HEK293 (cell line): ENCODE results near the gene UBE3A.

Experiments
- CTCF ChIA-PET: fragments of 350-600 bp; formaldehyde crosslinking; extraction: SDS; loops from one replicate; lab custom pipeline; 2021; ENCODE audit warnings: antibody characterized with exemption; lab: Yijun Ruan, JAX
- POLR2A ChIA-PET: fragments of 300-600 bp; formaldehyde crosslinking; extraction: SDS; loops from one replicate; lab custom pipeline; 2020; ENCODE audit warnings: antibody characterized with exemption, inconsistent platforms; lab: Yijun Ruan, JAX
- H3K27ac ChIP-seq: fragments of 200-500 bp; sonication (Bioruptor generic); 2 replicates; pipeline ENCODE4 v1.5.1; 2014; ENCODE audit warnings: low read depth, low read length, control low read depth, inconsistent platforms; ENCODE audit errors: extremely low read depth
- H3K36me3 ChIP-seq, 2 experiments: fragments of 200-500 bp in 1 of 2; sonication (Bioruptor generic) in 1 of 2; 1 replicate in 1 of 2; 2 replicates in 1 of 2; pipeline ENCODE4 v1.5.1; 2014 to 2017; ENCODE audit warnings: inconsistent platforms in 2 of 2, low read length in 2 of 2; ENCODE audit not compliant: control insufficient read depth in 2 of 2, insufficient read depth in 1 of 2
- H3K4me1 ChIP-seq: fragments of 200-500 bp; sonication (Bioruptor generic); 2 replicates; pipeline ENCODE4 v1.5.1; 2014; ENCODE audit warnings: mild to moderate bottlenecking, low read length, inconsistent platforms; ENCODE audit not compliant: control insufficient read depth, insufficient read depth
- H3K4me3 ChIP-seq: 2 replicates; pipeline ENCODE4 v1.5.1; 2011; ENCODE audit warnings: low read depth, mild to moderate bottlenecking, control low read depth, low read length, moderate library complexity
- H3K9me3 ChIP-seq: fragments of 200-500 bp; sonication (Bioruptor generic); 2 replicates; pipeline ENCODE4 v1.5.1; 2014; ENCODE audit warnings: low read depth, low read length, inconsistent platforms; ENCODE audit not compliant: control insufficient read depth, insufficient read depth
- HOXD13 ChIP-seq: sonication (generic); formaldehyde crosslinking; IDR thresholded peaks from 2 replicates; pipeline ENCODE4 v1.8.0; 2022; ENCODE audit warnings: missing genetic modification reagents, borderline replicate concordance
- OSR2 ChIP-seq: fragments of 450-650 bp; formaldehyde crosslinking; IDR thresholded peaks from 2 replicates; pipeline ENCODE4 v1.5.1; 2016; ENCODE audit warnings: missing biosample characterization, missing genetic modification characterization
- SALL2 ChIP-seq: fragments of 450-650 bp; formaldehyde crosslinking; IDR thresholded peaks from 2 replicates; pipeline ENCODE4 v1.5.0; 2017; ENCODE audit warnings: missing biosample characterization, mild to moderate bottlenecking, missing genetic modification characterization, borderline replicate concordance
- SCRT2 ChIP-seq: fragments of 450-650 bp; formaldehyde crosslinking; IDR thresholded peaks from 2 replicates; pipeline ENCODE4 v1.5.1; 2016; ENCODE audit warnings: missing biosample characterization, missing genetic modification characterization
- TRIM28 ChIP-seq: IDR thresholded peaks from 2 replicates; pipeline ENCODE4 v1.6.1; 2011; ENCODE audit warnings: low read length, control low read depth, borderline replicate concordance
- YY2 ChIP-seq: fragments of 450-650 bp; formaldehyde crosslinking; IDR thresholded peaks from 2 replicates; pipeline ENCODE4 v1.5.1; 2016; ENCODE audit warnings: missing biosample characterization, missing genetic modification characterization
- ZBTB20 ChIP-seq: fragments of 450-650 bp; formaldehyde crosslinking; IDR thresholded peaks from 2 replicates; pipeline ENCODE4 v1.5.1; 2016; ENCODE audit warnings: missing biosample characterization, missing genetic modification characterization
- ZNF174 ChIP-seq: fragments of 450-650 bp; formaldehyde crosslinking; IDR thresholded peaks from 2 replicates; pipeline ENCODE4 v1.5.0; 2017; ENCODE audit warnings: missing biosample characterization, mild to moderate bottlenecking, missing genetic modification characterization
- ZNF184 ChIP-seq: fragments of 450-650 bp; IDR thresholded peaks from 2 replicates; pipeline ENCODE4 v1.5.1; 2018; ENCODE audit warnings: missing biosample characterization, mild to moderate bottlenecking, missing genetic modification characterization
- ZNF26 ChIP-seq: fragments of 450-650 bp; formaldehyde crosslinking; IDR thresholded peaks from 2 replicates; pipeline ENCODE4 v1.5.1; 2016; ENCODE audit warnings: missing biosample characterization, missing genetic modification characterization
- ZNF280D ChIP-seq: fragments of 450-650 bp; formaldehyde crosslinking; IDR thresholded peaks from 2 replicates; pipeline ENCODE4 v1.5.1; 2016; ENCODE audit warnings: missing biosample characterization, missing genetic modification characterization
- ZNF558 ChIP-seq: fragments of 450-650 bp; formaldehyde crosslinking; IDR thresholded peaks from 2 replicates; pipeline ENCODE4 v1.5.1; 2016; ENCODE audit warnings: missing biosample characterization, missing genetic modification characterization
- ZNF624 ChIP-seq: fragments of 450-650 bp; formaldehyde crosslinking; IDR thresholded peaks from 2 replicates; pipeline ENCODE4 v1.5.1; 2017; ENCODE audit warnings: missing biosample characterization, missing genetic modification characterization
- ZNF626 ChIP-seq: fragments of 450-650 bp; sonication (Bioruptor Pico); formaldehyde crosslinking; IDR thresholded peaks from 2 replicates; pipeline ENCODE4 v1.5.1; 2018; ENCODE audit warnings: missing biosample characterization, missing genetic modification characterization, inconsistent platforms
- ZNF658 ChIP-seq: fragments of 450-650 bp; formaldehyde crosslinking; IDR thresholded peaks from 2 replicates; pipeline ENCODE4; 2016; ENCODE audit warnings: missing biosample characterization, missing genetic modification characterization
- ZNF677 ChIP-seq: fragments of 450-650 bp; IDR thresholded peaks from 2 replicates; pipeline ENCODE4 v1.5.0; 2018; ENCODE audit warnings: missing biosample characterization, mild to moderate bottlenecking, missing genetic modification characterization, moderate library complexity
- ZNF701 ChIP-seq: fragments of 450-650 bp; formaldehyde crosslinking; IDR thresholded peaks from 2 replicates; pipeline ENCODE4 v1.5.1; 2016; ENCODE audit warnings: missing biosample characterization, missing genetic modification characterization
- ZNF747 ChIP-seq: fragments of 450-650 bp; formaldehyde crosslinking; IDR thresholded peaks from 2 replicates; pipeline ENCODE4 v1.5.1; 2016; ENCODE audit warnings: missing biosample characterization, missing genetic modification characterization
- ZNF768 ChIP-seq: fragments of 450-650 bp; formaldehyde crosslinking; IDR thresholded peaks from 2 replicates; pipeline ENCODE4 v1.5.1; 2018; ENCODE audit warnings: missing biosample characterization, mild to moderate bottlenecking, missing genetic modification characterization
- ZNF791 ChIP-seq: fragments of 450-650 bp; formaldehyde crosslinking; IDR thresholded peaks from 2 replicates; pipeline ENCODE4 v1.5.1; 2016; ENCODE audit warnings: missing biosample characterization, missing genetic modification characterization
- TF ChIP-seq, protein P1 (sequence below): fragments of 450-650 bp; formaldehyde crosslinking; IDR thresholded peaks from 2 replicates; pipeline ENCODE4 v1.5.1; 2016; ENCODE audit warnings: missing biosample characterization, missing genetic modification characterization
- TF ChIP-seq, protein P2 (sequence below): fragments of 450-650 bp; formaldehyde crosslinking; IDR thresholded peaks from 2 replicates; pipeline ENCODE4 v1.5.1; 2016; ENCODE audit warnings: missing biosample characterization, missing genetic modification characterization
- TF ChIP-seq, protein P3 (sequence below): fragments of 450-650 bp; formaldehyde crosslinking; IDR thresholded peaks from 2 replicates; pipeline ENCODE4 v1.5.1; 2016; ENCODE audit warnings: missing biosample characterization, missing genetic modification characterization

Gene UBE3A

DNA sequence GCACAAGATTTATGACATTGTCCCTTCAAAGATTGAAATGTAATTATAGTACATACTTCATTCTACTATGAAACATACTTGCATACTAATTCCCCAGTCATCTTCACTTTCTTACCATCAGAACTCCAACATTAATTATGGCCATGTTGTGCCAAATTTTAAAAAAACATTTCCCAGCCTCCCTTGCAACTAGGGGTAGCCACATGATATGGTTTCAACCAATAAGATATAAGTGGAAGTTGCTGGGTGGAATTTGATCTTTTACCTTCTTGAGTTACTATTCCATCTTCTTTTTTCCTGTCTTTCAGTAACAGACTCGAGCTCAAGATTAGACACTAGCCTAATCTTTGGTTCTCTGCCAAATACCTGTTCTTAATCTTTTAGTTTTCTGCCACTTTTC lies 25.6 kb upstream of the UBE3A start:
- no peaks in the 10 kb centered on the region for H3K4me1 ChIP-seq
- H3K9me3 ChIP-seq: no peaks in the 10 kb centered on the region
- TF ChIP-seq, protein P1, sequence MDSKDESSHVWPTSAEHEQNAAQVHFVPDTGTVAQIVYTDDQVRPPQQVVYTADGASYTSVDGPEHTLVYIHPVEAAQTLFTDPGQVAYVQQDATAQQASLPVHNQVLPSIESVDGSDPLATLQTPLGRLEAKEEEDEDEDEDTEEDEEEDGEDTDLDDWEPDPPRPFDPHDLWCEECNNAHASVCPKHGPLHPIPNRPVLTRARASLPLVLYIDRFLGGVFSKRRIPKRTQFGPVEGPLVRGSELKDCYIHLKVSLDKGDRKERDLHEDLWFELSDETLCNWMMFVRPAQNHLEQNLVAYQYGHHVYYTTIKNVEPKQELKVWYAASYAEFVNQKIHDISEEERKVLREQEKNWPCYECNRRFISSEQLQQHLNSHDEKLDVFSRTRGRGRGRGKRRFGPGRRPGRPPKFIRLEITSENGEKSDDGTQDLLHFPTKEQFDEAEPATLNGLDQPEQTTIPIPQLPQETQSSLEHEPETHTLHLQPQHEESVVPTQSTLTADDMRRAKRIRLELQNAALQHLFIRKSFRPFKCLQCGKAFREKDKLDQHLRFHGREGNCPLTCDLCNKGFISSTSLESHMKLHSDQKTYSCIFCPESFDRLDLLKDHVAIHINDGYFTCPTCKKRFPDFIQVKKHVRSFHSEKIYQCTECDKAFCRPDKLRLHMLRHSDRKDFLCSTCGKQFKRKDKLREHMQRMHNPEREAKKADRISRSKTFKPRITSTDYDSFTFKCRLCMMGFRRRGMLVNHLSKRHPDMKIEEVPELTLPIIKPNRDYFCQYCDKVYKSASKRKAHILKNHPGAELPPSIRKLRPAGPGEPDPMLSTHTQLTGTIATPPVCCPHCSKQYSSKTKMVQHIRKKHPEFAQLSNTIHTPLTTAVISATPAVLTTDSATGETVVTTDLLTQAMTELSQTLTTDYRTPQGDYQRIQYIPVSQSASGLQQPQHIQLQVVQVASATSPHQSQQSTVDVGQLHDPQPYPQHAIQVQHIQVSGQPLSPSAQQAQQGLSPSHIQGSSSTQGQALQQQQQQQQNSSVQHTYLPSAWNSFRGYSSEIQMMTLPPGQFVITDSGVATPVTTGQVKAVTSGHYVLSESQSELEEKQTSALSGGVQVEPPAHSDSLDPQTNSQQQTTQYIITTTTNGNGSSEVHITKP (tag by site-specific recombination): no peak
- TF ChIP-seq ZNF624 (tag by site-specific recombination) (no peak), ZNF791 (no peak), SALL2 (tag by site-specific recombination) (no peak), ZNF280D (tag by site-specific recombination) (no peak), ZNF677 (no peak), YY2 (no peak), OSR2 (tag by site-specific recombination) (no peak), HOXD13 (CRISPR knock-in tag) (no peak)
- TF ChIP-seq, protein P2, sequence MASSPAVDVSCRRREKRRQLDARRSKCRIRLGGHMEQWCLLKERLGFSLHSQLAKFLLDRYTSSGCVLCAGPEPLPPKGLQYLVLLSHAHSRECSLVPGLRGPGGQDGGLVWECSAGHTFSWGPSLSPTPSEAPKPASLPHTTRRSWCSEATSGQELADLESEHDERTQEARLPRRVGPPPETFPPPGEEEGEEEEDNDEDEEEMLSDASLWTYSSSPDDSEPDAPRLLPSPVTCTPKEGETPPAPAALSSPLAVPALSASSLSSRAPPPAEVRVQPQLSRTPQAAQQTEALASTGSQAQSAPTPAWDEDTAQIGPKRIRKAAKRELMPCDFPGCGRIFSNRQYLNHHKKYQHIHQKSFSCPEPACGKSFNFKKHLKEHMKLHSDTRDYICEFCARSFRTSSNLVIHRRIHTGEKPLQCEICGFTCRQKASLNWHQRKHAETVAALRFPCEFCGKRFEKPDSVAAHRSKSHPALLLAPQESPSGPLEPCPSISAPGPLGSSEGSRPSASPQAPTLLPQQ (tag by site-specific recombination): no peak
- H3K36me3 ChIP-seq: no peaks in the 10 kb centered on the region
- H3K4me3 ChIP-seq: no peak overlapping the region
- ChIA-PET CTCF (interaction anchor here (0.5 kb wide), 1 partner anchor 184 kb away, joined by 3 read pairs; no protein-coding TSS in a partner anchor), POLR2A (no interaction called here)
- no peak overlapping the region for H3K27ac ChIP-seq

DNA sequence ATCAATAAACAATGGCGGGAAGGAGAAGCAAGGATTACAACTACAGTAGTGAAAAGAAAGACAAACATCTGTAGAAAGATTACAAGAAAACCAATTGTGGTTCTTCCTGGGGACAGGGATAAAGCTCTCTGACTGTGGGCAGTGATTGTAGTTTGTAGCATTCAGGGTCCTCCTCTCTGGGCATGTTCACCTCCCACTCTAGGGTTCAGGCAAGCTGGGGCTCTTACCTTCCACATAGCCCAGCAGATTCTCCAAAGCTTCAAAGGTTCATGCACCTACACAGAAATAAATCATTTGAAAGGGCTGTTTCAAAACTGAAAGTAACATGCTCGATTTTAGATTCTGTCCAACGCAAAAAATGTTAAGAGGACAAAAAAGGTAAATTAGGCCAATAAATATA lies 17.4 kb upstream of the UBE3A start:
- H3K27ac ChIP-seq: no peak overlapping the region
- ChIA-PET POLR2A (no interaction called here), CTCF (no interaction called here)
- H3K9me3 ChIP-seq: no peaks in the 10 kb centered on the region
- no peak overlapping the region for H3K4me3 ChIP-seq
- H3K36me3 ChIP-seq: no peaks in the 10 kb centered on the region
- no peaks in the 10 kb centered on the region for H3K4me1 ChIP-seq
- TF ChIP-seq ZNF558 (tag by site-specific recombination): no peak
- TF ChIP-seq SCRT2 (tag by site-specific recombination): no peak
- TF ChIP-seq ZNF26 (tag by site-specific recombination): no peak
- no peak for TF ChIP-seq ZNF768 (tag by site-specific recombination)
- no peak for TF ChIP-seq ZNF626 (tag by site-specific recombination)
- no peak for TF ChIP-seq ZNF280D (tag by site-specific recombination)
- no peak for TF ChIP-seq ZNF174 (tag by site-specific recombination)
- no peak for TF ChIP-seq ZNF658 (tag by site-specific recombination)
- no peak for TF ChIP-seq ZNF184 (tag by site-specific recombination)
- no peak for TF ChIP-seq ZNF747 (tag by site-specific recombination)
- TF ChIP-seq TRIM28: no peak
- TF ChIP-seq, protein P3, sequence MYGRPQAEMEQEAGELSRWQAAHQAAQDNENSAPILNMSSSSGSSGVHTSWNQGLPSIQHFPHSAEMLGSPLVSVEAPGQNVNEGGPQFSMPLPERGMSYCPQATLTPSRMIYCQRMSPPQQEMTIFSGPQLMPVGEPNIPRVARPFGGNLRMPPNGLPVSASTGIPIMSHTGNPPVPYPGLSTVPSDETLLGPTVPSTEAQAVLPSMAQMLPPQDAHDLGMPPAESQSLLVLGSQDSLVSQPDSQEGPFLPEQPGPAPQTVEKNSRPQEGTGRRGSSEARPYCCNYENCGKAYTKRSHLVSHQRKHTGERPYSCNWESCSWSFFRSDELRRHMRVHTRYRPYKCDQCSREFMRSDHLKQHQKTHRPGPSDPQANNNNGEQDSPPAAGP (tag by site-specific recombination): no peak
- TF ChIP-seq ZNF701 (tag by site-specific recombination): no peak
- no peak for TF ChIP-seq ZBTB20
